Brain microvascular endothelial cell (primary cell): ENCODE measurements around the gene TMEM33.

Experiments used
- DNase-seq: peaks from one replicate; pipeline ENCODE4 v3.0.0-alpha.2; 2020
- H3K27ac ChIP-seq: fragments of 250-450 bp; sonication (Bioruptor Pico); 2 replicates; pipeline ENCODE4 v1.5.1; 2020; ENCODE audit warnings: mild to moderate bottlenecking, moderate library complexity
- H3K27me3 ChIP-seq: fragments of 250-450 bp; sonication (Bioruptor Pico); replicated peaks from 2 replicates; pipeline ENCODE4 v1.5.1; 2020; ENCODE audit warnings: mild to moderate bottlenecking
- H3K36me3 ChIP-seq: fragments of 250-450 bp; sonication (Bioruptor Pico); replicated peaks from 2 replicates; pipeline ENCODE4 v1.5.1; 2020; ENCODE audit warnings: mild to moderate bottlenecking
- H3K4me3 ChIP-seq: 2 replicates; pipeline ENCODE4 v1.5.1; 2011; ENCODE audit warnings: low read depth, mild to moderate bottlenecking, control low read depth, low read length, moderate library complexity
- in situ Hi-C: cut with HindIII; loops from 2 replicates; pipeline ENCODE4 v1.10.0; 2017; ENCODE audit warnings: low sequenced_read_pairs, low pct_ligation_motif_present
- TF ChIP-seq, protein P1 (sequence below): IDR thresholded peaks from 2 replicates; pipeline ENCODE4 v1.5.1; 2011; ENCODE audit warnings: low read depth, mild to moderate bottlenecking, moderate library complexity, low read length, control low read depth, inconsistent platforms; ENCODE audit errors: missing control alignments

Gene TMEM33

DNA sequence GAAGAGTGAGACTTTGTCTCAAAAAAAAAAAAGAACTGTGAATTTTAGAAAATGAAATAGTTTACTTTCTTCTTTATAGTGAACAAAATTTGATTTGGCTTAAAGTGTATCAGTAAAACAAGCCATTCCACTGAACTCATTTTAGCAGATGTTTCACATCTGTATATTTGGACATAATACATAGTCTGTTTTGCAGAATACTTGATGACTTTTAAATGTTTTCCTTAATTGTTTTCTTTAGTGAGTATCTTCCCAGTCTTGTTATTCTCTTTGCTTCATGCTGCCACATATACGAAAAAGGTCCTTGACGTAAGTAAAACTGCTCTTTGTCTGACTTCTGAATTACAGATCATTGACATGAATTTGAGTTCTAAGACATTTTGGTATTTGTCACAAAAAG, 8.3 kb downstream of the TMEM33 start:
- H3K27ac ChIP-seq = no peak overlapping the region
- H3K36me3 ChIP-seq = peaks cover 17% of the 10 kb centered on the region
- in situ Hi-C loops = no loop called here
- TF ChIP-seq, protein P1, sequence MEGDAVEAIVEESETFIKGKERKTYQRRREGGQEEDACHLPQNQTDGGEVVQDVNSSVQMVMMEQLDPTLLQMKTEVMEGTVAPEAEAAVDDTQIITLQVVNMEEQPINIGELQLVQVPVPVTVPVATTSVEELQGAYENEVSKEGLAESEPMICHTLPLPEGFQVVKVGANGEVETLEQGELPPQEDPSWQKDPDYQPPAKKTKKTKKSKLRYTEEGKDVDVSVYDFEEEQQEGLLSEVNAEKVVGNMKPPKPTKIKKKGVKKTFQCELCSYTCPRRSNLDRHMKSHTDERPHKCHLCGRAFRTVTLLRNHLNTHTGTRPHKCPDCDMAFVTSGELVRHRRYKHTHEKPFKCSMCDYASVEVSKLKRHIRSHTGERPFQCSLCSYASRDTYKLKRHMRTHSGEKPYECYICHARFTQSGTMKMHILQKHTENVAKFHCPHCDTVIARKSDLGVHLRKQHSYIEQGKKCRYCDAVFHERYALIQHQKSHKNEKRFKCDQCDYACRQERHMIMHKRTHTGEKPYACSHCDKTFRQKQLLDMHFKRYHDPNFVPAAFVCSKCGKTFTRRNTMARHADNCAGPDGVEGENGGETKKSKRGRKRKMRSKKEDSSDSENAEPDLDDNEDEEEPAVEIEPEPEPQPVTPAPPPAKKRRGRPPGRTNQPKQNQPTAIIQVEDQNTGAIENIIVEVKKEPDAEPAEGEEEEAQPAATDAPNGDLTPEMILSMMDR = no peak
- H3K27me3 ChIP-seq = no peaks in the 10 kb centered on the region
- H3K4me3 ChIP-seq = no peak overlapping the region
- no peak for DNase-seq

- peaks cover 15% of the 10 kb centered on the region for H3K36me3 ChIP-seq
- no peaks in the 10 kb centered on the region for H3K27me3 ChIP-seq
- TF ChIP-seq, protein P1 = no peak
- no peak overlapping the region for H3K27ac ChIP-seq
- no peak for DNase-seq
- H3K4me3 ChIP-seq = no peak overlapping the region
- in situ Hi-C loops = no loop called here
Measured at GRCh38 chr4:41944089-41944488, 8.9 kb downstream of the TMEM33 start.

DNA sequence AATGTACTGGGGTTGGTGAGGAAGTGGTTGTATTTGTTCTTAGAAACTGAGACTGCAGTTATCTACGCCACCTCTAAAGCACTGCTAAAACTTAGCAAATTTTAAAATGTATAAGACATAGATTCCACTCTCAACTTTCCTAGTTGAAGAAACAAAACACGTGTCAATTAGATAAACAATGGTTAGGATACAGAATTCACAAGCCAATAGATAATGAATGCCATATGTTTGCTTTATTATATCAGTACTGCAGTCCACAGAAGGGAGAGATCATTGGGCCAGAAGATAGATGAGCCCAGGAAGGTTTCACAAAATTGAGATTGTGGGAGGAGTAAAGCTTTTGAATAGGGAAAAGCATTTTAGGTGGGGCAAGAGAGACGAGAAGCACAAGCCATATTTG, 14.3 kb downstream of the TMEM33 start:
- Histone ChIP-seq H3K36me3 (peaks cover 24% of the 10 kb centered on the region), H3K27ac (no peak overlapping the region), H3K27me3 (no peaks in the 10 kb centered on the region), H3K4me3 (no peak overlapping the region)
- TF ChIP-seq, protein P1 = no peak
- no peak for DNase-seq
- in situ Hi-C loops = no loop called here

DNA sequence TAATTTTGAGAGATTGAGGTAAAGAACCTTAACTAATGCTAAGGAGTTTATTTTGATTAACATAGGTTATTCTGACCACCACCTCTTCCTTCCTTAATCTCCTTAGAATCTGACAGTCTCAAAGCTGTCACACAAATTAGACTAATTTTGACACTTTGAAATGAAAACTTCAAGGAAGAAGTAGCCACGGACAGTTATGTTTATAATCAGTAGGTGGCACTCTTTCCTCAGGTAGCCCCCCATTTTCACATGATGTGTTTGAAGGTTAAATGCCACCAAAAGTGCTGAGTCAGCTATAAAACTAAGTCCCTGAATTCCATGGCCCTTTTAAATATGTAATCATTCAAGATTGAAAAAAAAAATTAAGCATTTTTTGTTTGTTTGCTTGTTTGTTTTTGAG, 22.4 kb downstream of the TMEM33 start:
- no peak overlapping the region for H3K27ac ChIP-seq
- H3K4me3 ChIP-seq = no peak overlapping the region
- TF ChIP-seq, protein P1 = peak; percentile 39
- in situ Hi-C loops = no loop called here
- peaks cover 13% of the 10 kb centered on the region for H3K36me3 ChIP-seq
- H3K27me3 ChIP-seq = no peaks in the 10 kb centered on the region
- DNase-seq = no peak

DNA sequence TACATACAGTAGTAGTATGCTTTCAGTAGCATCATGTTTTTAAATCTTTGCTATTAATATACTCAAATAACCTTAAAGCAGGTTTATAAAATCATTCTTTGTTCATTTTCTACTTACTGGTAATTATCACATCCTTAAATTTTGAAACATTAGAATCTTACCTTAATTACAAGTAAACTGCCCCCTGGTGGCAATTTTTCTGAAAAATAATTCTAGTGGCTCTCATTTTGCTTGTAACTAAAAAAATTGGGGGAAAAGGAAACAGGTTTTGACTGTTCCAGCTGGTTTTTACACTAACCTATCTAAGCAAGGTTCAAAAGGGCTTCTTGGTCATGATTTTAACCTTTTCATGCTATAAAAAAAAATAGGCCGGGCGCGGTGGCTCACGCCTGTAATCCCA, 27.9 kb downstream of the TMEM33 start:
- DNase-seq = peak; percentile 10
- H3K27me3 ChIP-seq = no peaks in the 10 kb centered on the region

GRCh38 chr4:41964401-41964800, 29.2 kb downstream of the TMEM33 start:
- no peaks in the 10 kb centered on the region for H3K27me3 ChIP-seq
- no peak overlapping the region for H3K27ac ChIP-seq
- DNase-seq = no peak
- H3K4me3 ChIP-seq = no peak overlapping the region
- in situ Hi-C loops = no loop called here
- no peaks in the 10 kb centered on the region for H3K36me3 ChIP-seq
- TF ChIP-seq, protein P1 = no peak

More for the DNA sequence above, 27.9 kb downstream of the TMEM33 start:
- in situ Hi-C loops = no loop called here
- no peak overlapping the region for H3K27ac ChIP-seq
- TF ChIP-seq, protein P1 = no peak
- no peak overlapping the region for H3K4me3 ChIP-seq
- no peaks in the 10 kb centered on the region for H3K36me3 ChIP-seq
